Activated naive CD4-positive, alpha-beta T cell treated with anti-CD3 and anti-CD28 coated beads, Interleukin-2, amount 10 ng/mL, durations not matched to agents 7 days and 5 days (primary cell): ENCODE results near the gene TIMP4.

ENCODE experiments used
- CTCF ChIA-PET: fragments of 350-600 bp; sonication (Branson Sonifier 250); formaldehyde crosslinking; loops from one replicate; lab custom pipeline; 2021; ENCODE audit warnings: antibody characterized with exemption; lab: Charles Lee
- DNase-seq: peaks from one replicate; pipeline ENCODE4 v3.0.0-alpha.2; 2020
- H3K27ac Mint-ChIP-seq: one replicate; pipeline ENCODE4 v1.8.0; 2021; ENCODE audit warnings: mild to moderate bottlenecking, moderate library complexity, mixed read lengths
- H3K27me3 Mint-ChIP-seq: one replicate; pipeline ENCODE4 v1.8.0; 2021; ENCODE audit warnings: mild to moderate bottlenecking, mixed read lengths
- H3K36me3 Mint-ChIP-seq: one replicate; pipeline ENCODE4 v1.8.0; 2021; ENCODE audit warnings: mixed read lengths
- H3K4me1 Mint-ChIP-seq: one replicate; pipeline ENCODE4 v1.8.0; 2021; ENCODE audit warnings: mixed read lengths
- H3K4me3 Mint-ChIP-seq: one replicate; pipeline ENCODE4 v1.8.0; 2021; ENCODE audit warnings: mild to moderate bottlenecking, moderate library complexity, mixed read lengths
- H3K9me3 Mint-ChIP-seq: one replicate; pipeline ENCODE4 v1.8.0; 2021; ENCODE audit warnings: mixed read lengths

Gene TIMP4

GRCh38 chr3:12149029-12149428 is 9.7 kb downstream of the TIMP4 start:
- H3K4me1 Mint-ChIP-seq, result no peaks in the 10 kb centered on the region
- H3K36me3 Mint-ChIP-seq, result no peaks in the 10 kb centered on the region
- DNase-seq, result no peak
- CTCF ChIA-PET, result interaction anchor here (1.8 kb wide), 1 partner anchor 11 kb away, joined by 4 read pairs; no protein-coding TSS in a partner anchor
- H3K9me3 Mint-ChIP-seq, result no peaks in the 10 kb centered on the region
- H3K27ac Mint-ChIP-seq, result no peak overlapping the region
- H3K4me3 Mint-ChIP-seq, result no peak overlapping the region
- H3K27me3 Mint-ChIP-seq, result peaks cover 18% of the 10 kb centered on the region

- no peaks in the 10 kb centered on the region for H3K9me3 Mint-ChIP-seq
- H3K27me3 Mint-ChIP-seq, result peaks cover 18% of the 10 kb centered on the region
- CTCF ChIA-PET, result interaction anchor here (0.6 kb wide), 1 partner anchor 373 kb away, joined by 3 read pairs; no protein-coding TSS in a partner anchor
- no peaks in the 10 kb centered on the region for H3K36me3 Mint-ChIP-seq
- DNase-seq, result no peak
- H3K4me1 Mint-ChIP-seq, result no peaks in the 10 kb centered on the region
- no peak overlapping the region for H3K4me3 Mint-ChIP-seq
- H3K27ac Mint-ChIP-seq, result no peak overlapping the region
Measured at GRCh38 chr3:12148183-12148940, 10.3 kb downstream of the TIMP4 start.

- Mint-ChIP-seq H3K27ac (no peak overlapping the region), H3K9me3 (no peaks in the 10 kb centered on the region), H3K27me3 (peaks cover 24% of the 10 kb centered on the region), H3K4me3 (no peak overlapping the region), H3K4me1 (no peaks in the 10 kb centered on the region), H3K36me3 (no peaks in the 10 kb centered on the region)
- no peak for DNase-seq
- CTCF ChIA-PET, result interaction anchor here (2.0 kb wide), 1 partner anchor 12 kb away, joined by 7 read pairs; no protein-coding TSS in a partner anchor
Measured at GRCh38 chr3:12147049-12147780, 11.5 kb downstream of the TIMP4 start.

- no peak overlapping the region for H3K4me3 Mint-ChIP-seq
- no peak for DNase-seq
- H3K4me1 Mint-ChIP-seq, result no peaks in the 10 kb centered on the region
- CTCF ChIA-PET, result interaction anchor here (1.5 to 2.3 kb wide), 3 partner anchors 9 to 336 kb away, joined by 4 to 9 read pairs (median 4); no protein-coding TSS in a partner anchor
- no peak overlapping the region for H3K27ac Mint-ChIP-seq
- peaks cover 11% of the 10 kb centered on the region for H3K27me3 Mint-ChIP-seq
- no peaks in the 10 kb centered on the region for H3K9me3 Mint-ChIP-seq
- H3K36me3 Mint-ChIP-seq, result no peaks in the 10 kb centered on the region
Measured at GRCh38 chr3:12143949-12144504, 14.7 kb downstream of the TIMP4 start.

GRCh38 chr3:12142476-12142875 is 16.2 kb downstream of the TIMP4 start:
- CTCF ChIA-PET, result interaction anchor here (1.5 to 1.7 kb wide), 2 partner anchors 33 to 337 kb away, joined by 5 to 7 read pairs; no protein-coding TSS in a partner anchor
- H3K4me1 Mint-ChIP-seq, result no peaks in the 10 kb centered on the region
- no peak overlapping the region for H3K4me3 Mint-ChIP-seq
- no peak overlapping the region for H3K27ac Mint-ChIP-seq
- peaks cover 7% of the 10 kb centered on the region for H3K27me3 Mint-ChIP-seq
- H3K36me3 Mint-ChIP-seq, result no peaks in the 10 kb centered on the region
- DNase-seq, result no peak
- H3K9me3 Mint-ChIP-seq, result no peaks in the 10 kb centered on the region

GRCh38 chr3:12141350-12141749 is 17.4 kb downstream of the TIMP4 start:
- CTCF ChIA-PET, result interaction anchor here (0.8 to 1.7 kb wide), 3 partner anchors 16 to 339 kb away, joined by 3 to 7 read pairs (median 5); no protein-coding TSS in a partner anchor
- Mint-ChIP-seq H3K4me3 (no peak overlapping the region), H3K4me1 (no peaks in the 10 kb centered on the region), H3K27ac (no peak overlapping the region), H3K9me3 (no peaks in the 10 kb centered on the region), H3K36me3 (no peaks in the 10 kb centered on the region), H3K27me3 (peaks cover 7% of the 10 kb centered on the region)
- no peak for DNase-seq

GRCh38 chr3:12139111-12139511 is 19.6 kb downstream of the TIMP4 start:
- Mint-ChIP-seq H3K9me3 (no peaks in the 10 kb centered on the region), H3K27me3 (peaks cover 10% of the 10 kb centered on the region), H3K4me3 (no peak overlapping the region), H3K36me3 (no peaks in the 10 kb centered on the region), H3K27ac (no peak overlapping the region), H3K4me1 (no peaks in the 10 kb centered on the region)
- CTCF ChIA-PET, result interaction anchor here (1.1 to 8.5 kb wide), 4 partner anchors 11 to 345 kb away, joined by 4 to 145 read pairs (median 38); partner anchors contain the start of gene TSEN2
- no peak for DNase-seq

GRCh38 chr3:12138044-12138443 is 20.7 kb downstream of the TIMP4 start:
- Mint-ChIP-seq H3K27me3 (peaks cover 10% of the 10 kb centered on the region), H3K4me1 (no peaks in the 10 kb centered on the region), H3K27ac (no peak overlapping the region), H3K4me3 (no peak overlapping the region), H3K36me3 (no peaks in the 10 kb centered on the region), H3K9me3 (no peaks in the 10 kb centered on the region)
- peak; percentile 26 for DNase-seq
- CTCF ChIA-PET, result interaction anchor here (1.1 to 8.5 kb wide), 4 partner anchors 12 to 346 kb away, joined by 4 to 145 read pairs (median 38); partner anchors contain the start of gene TSEN2

- Mint-ChIP-seq H3K27ac (no peak overlapping the region), H3K36me3 (no peaks in the 10 kb centered on the region), H3K9me3 (no peaks in the 10 kb centered on the region), H3K27me3 (peaks cover 8% of the 10 kb centered on the region), H3K4me3 (no peak overlapping the region), H3K4me1 (no peaks in the 10 kb centered on the region)
- DNase-seq, result no peak
- CTCF ChIA-PET, result interaction anchor here (0.9 to 8.5 kb wide), 5 partner anchors 40 to 348 kb away, joined by 3 to 145 read pairs (median 21); partner anchors contain the start of gene TSEN2
Measured at GRCh38 chr3:12136371-12136770, 22.3 kb downstream of the TIMP4 start.

- H3K4me1 Mint-ChIP-seq, result no peaks in the 10 kb centered on the region
- no peak overlapping the region for H3K4me3 Mint-ChIP-seq
- CTCF ChIA-PET, result interaction anchor here (0.6 to 8.5 kb wide), 22 partner anchors 8 to 756 kb away, joined by 3 to 145 read pairs (median 4); partner anchors contain the start of gene TSEN2
- H3K9me3 Mint-ChIP-seq, result no peaks in the 10 kb centered on the region
- H3K27ac Mint-ChIP-seq, result no peak overlapping the region
- peak; percentile 74 for DNase-seq
- H3K27me3 Mint-ChIP-seq, result peaks cover 13% of the 10 kb centered on the region
- H3K36me3 Mint-ChIP-seq, result no peaks in the 10 kb centered on the region
Measured at GRCh38 chr3:12135029-12135657, 23.6 kb downstream of the TIMP4 start.

GRCh38 chr3:12132881-12133280 is 25.8 kb downstream of the TIMP4 start:
- H3K4me3 Mint-ChIP-seq, result no peak overlapping the region
- H3K27me3 Mint-ChIP-seq, result peaks cover 19% of the 10 kb centered on the region
- H3K36me3 Mint-ChIP-seq, result no peaks in the 10 kb centered on the region
- DNase-seq, result no peak
- CTCF ChIA-PET, result interaction anchor here (0.8 to 8.5 kb wide), 5 partner anchors 18 to 374 kb away, joined by 3 to 145 read pairs (median 3); no protein-coding TSS in a partner anchor
- H3K9me3 Mint-ChIP-seq, result no peaks in the 10 kb centered on the region
- H3K27ac Mint-ChIP-seq, result no peak overlapping the region
- no peaks in the 10 kb centered on the region for H3K4me1 Mint-ChIP-seq

- Mint-ChIP-seq H3K4me3 (no peak overlapping the region), H3K27ac (no peak overlapping the region), H3K36me3 (no peaks in the 10 kb centered on the region), H3K9me3 (no peaks in the 10 kb centered on the region), H3K27me3 (peaks cover 19% of the 10 kb centered on the region), H3K4me1 (no peaks in the 10 kb centered on the region)
- DNase-seq, result no peak
- CTCF ChIA-PET, result interaction anchor here (8.5 kb wide), 1 partner anchor 347 kb away, joined by 145 read pairs; no protein-coding TSS in a partner anchor
Measured at GRCh38 chr3:12131351-12132090, 27.2 kb downstream of the TIMP4 start.

- Mint-ChIP-seq H3K36me3 (no peaks in the 10 kb centered on the region), H3K4me1 (no peaks in the 10 kb centered on the region), H3K4me3 (no peak overlapping the region), H3K27me3 (peaks cover 16% of the 10 kb centered on the region), H3K27ac (no peak overlapping the region), H3K9me3 (no peaks in the 10 kb centered on the region)
- CTCF ChIA-PET, result no interaction called here
- DNase-seq, result no peak
Measured at GRCh38 chr3:12127391-12127790, 31.3 kb downstream of the TIMP4 start.
